ENCODE measurements around the gene PAPPA2.
"Not testable (repeated sequence)": the region's sequence is repeated elsewhere in the genome, so short reads cannot be mapped to it uniquely, and the experiment has no call there.

PAPPA2 gene

DNA sequence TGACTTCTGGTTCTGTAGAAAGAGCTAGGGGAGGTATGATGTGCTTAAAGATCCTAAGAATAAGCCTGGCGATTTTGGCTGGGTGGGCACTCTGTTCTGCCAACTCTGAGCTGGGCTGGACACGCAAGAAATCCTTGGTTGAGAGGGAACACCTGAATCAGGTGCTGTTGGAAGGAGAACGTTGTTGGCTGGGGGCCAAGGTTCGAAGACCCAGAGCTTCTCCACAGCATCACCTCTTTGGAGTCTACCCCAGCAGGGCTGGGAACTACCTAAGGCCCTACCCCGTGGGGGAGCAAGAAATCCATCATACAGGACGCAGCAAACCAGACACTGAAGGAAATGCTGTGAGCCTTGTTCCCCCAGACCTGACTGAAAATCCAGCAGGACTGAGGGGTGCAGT is 93.3 kb downstream of the PAPPA2 start:
- no peak for DNase-seq

DNA sequence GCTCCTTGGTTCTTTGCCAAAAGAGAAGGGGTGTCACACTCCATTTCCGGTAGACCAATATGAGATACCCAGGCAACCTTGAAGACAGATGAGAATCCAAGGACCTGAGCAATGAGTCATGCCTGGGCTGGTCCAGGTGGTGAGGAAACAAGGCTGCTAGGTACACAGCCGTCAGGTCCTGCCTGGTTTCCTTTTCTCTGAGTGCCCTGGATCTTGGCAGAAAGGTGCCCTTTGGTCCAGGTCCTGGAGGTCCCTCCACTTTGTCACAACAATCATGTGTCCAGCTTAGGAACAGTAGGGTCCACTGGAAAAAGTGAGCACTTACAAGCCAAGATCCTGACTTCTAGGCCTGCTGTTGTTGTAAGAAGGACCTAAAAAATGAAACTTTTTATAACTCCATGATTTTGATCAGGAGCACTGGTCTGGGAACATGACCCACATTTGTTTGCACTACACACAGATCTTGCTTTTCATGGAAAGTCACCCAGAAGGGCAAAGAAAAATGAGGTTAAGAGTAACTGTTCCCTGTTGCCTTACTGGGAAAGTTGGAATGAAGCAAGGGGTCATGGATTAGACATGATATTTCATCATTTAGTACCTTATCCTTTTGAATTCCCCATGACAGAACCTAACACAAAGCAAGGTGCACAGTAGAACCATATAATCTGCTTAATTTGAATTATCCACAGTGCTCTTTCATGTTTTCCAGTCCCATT is 94.7 kb downstream of the PAPPA2 start:
- DNase-seq: no peak

DNA sequence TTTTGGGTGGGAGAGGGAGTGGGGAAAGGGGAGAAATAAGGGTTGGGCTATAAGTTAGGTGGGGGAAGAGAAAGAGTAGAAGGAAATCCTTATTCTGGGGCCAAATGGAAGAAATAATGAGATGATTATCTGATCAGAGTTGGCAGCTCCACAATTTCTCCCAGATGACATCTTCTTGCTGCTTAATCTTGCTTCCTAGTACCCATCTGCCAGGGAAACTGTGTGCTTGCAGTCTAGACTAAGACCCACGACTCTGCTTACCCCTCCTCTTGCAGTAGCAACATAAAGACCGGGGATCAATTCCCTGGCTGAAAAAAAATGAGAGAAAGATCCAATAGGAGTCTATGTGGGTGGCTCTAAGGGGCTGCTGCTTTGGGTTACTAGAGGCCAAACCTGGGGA is 95.6 kb downstream of the PAPPA2 start:
- no peak for DNase-seq

DNA sequence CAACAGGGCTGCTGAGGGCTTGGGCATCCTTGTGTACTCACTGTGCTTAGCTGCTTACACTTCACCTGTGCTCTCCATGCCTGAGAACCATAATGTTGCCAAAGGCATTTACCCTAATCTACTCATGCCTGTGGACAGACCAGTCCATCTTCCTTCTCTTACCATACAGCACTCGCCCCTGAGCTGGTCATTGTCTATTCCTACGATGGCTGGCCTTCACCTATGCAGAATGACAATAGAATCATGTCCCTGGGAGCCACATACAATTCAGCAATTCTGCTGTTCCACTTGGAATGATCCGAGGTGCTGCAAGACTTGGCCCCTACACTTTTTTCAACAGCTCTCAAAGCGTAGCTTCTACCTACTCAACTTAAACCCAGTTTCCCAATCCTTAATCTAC is 96.5 kb downstream of the PAPPA2 start:
- DNase-seq: no peak

DNA sequence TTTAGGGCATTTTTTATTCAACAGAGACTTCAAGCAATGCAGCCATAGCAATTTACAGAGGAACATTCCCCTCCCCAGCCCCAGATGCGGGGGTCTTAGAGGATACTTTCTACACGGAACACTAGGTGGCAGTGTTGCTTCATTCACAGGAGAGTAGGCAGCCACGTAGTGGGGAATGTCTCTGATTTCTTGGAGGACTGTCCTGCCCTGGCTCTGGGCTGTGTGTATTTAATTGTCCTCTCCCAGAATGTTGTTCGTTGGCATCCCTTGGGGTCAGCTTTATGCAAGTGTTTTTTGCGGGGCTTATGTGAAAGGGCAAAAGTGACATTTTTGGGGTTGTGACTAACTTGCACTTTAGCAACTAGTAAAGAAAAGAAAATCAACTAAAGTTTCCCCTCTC is 96.9 kb downstream of the PAPPA2 start:
- peak; percentile 23 for DNase-seq

DNA sequence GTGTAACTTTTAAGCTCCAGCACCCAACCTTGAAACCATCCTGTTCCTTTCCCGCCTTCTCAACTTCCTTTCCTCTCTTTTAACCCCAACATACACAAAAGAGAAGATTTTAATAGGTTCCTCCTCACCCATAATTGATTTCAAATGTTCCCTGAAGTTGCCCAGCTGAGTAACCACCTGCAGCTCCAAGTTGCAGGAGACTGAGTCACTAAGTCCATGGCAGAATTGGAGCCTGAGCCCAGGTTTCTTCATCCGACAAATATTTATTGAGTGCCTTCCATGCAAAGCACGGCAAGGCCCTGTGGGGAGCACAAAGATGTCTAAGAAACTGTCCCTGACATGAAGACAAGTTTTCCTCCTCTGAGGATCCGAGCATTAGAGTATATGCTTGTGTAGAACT is 97.7 kb downstream of the PAPPA2 start:
- DNase-seq: no peak

DNA sequence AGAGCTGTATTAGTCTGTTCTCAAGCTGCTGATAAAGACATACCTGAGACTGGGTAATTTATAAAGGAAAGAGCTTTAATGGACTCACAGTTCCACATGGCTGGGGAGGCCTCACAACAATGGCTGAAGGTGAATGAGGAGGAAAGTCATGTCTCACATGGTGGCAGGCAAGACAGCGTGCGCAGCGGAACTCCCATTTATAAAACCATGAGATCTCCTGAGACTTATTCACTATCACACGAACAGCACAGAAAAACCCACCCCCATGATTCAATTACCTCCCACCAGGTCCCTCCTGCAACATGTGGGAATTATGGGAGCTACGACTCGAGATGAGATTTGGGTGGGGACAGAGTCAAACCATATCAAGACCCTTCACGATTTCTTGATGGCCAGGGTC is 98.8 kb downstream of the PAPPA2 start:
- DNase-seq: not testable (repeated sequence)

DNA sequence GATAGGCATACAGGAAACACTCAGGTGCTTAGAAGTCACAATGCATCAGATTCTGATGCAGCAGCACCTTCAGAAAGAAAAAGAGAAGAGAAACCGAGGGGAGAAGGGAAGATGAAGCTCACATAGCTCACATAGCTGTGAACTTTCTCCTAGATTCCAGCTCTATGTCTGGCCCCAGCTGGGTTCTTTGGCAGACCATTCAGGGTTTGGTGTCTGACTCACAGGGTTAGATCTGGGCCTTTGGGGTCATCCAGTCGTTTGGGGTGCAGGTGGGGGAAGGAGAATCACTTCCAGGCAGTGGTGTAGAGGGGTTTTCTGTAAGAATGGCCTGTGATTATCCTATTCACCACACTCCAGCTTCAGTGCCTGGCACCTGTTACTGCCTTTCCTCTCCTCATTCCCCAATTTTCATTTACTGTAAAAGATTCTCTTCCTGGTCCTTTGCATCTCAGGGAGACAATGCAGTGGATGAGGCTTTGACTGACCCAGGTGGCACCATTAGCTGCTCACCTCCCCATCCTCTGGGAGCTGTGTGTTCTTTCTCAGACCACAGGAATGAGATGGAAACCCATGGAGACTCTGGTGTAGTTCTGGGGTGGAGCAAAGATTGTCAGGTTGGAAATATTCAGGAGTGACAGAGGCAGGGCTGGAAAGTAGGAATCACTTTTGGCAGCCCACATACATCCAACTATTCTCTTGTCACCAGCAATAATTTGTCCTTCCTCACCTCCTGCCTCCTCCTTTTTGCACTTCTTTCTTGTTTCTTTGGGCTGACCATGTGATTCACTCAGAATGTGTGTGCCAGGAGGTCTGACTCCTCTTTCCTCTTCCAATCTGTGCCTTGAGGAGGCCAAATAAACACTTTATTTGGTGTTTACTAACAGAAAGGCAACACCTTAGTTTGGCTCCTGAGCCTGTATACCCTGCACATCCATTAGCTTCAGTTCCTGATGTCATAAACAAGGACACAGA is 103.3 kb downstream of the PAPPA2 start:
- no peak for DNase-seq

DNA sequence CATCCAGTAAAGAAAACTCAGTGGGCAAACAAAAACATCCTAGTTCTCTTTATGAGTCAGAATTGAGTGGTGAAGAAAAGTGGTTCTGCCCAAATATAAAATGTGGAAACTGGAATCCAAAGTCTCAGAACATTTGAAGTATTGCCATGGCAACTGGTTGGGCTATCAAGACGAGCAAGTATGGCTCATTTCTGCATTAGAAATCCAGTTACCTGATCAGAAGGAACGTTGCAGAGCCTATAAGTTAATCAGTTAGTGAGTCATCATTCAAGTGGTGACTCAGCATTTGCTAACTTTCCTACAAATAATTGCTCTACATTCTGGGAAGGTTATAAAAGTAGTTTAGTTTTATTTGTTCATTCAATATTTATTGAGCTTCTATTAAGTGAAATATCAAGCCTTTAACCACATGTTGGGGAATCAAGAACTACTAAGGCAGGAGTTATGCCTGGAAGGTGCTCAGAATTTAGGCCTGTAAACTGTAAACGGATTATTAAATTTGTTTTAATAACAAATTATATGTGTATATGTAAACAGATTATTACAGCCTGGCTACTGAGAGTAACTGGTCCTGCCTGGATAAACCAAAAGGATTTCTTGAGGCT is 104.3 kb downstream of the PAPPA2 start:
- DNase-seq: no peak

DNA sequence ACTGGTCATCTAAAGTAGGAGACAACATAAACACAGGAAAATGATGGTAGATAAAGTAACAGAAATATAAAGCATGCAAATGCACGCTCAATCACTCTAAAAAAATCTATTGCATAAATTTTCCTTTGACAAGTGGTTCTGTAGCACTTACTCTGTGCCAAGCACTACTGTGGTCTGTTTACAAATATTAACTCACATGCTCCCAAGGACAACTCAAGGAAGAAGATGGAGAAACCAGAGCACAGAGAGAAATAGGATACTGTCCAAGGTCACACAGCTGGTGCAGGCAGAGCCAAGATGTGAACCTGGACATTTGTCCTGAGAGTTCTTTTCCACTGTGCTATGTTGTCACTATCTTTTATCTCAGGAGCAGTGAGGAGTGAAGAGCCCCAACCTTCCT is 105.2 kb downstream of the PAPPA2 start:
- DNase-seq: no peak

DNA sequence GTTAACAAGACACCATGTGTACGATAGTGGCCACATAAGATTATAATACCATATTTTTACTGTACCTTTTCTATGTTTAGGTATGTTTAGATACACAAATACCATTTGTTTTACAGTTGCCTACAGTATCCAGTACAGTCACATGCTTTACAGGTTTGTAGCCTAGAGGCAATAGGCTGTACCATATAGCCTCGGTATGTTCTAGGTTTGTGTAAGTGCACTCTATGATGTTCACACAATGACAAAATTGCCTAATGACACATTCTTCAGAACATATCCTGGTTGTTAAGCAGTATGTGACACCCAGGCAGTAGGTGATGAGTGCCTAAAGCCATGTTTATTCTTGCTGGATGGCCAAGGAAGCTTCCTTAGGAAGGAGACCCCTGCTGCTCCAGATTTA is 111.8 kb downstream of the PAPPA2 start:
- no peak for DNase-seq

DNA sequence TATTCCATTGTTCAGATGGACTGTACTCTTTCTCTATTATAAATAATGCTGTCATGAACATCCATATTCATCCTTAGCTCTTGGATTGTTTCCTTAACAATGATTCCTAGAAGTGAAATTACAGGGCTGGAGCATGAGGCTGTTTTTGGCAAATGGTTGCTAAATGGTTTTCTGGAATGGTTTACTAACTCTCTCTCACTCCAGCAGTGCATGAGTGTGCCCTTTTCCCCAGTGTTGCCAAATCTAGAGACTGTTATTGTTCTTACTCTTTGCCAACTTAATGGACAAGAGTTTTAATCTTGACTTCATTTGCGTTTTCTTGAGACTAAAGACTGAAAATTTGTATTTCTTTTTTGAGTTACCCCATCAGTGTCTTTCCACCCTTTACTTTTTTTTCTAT is 113.0 kb downstream of the PAPPA2 start:
- no peak for DNase-seq

DNA sequence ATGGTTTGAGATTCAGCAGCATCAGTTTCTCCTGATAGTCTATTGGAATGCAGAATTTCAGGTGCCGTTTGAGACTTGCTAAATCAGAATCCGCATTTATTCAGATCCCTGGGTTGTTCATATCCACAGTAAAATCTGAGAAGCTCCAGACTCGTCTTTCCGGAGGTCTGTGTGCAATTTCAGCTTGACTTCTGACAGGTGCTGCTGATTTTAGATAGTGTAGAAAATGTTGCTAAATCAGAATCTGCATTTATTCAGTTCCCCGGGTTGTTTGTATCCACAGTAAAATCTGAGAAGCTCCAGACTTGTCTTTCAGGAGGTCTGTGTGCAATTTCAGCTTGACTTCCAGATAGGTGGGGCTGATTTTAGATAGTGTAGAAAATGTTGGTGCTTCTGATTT is 113.7 kb downstream of the PAPPA2 start:
- no peak for DNase-seq

DNA sequence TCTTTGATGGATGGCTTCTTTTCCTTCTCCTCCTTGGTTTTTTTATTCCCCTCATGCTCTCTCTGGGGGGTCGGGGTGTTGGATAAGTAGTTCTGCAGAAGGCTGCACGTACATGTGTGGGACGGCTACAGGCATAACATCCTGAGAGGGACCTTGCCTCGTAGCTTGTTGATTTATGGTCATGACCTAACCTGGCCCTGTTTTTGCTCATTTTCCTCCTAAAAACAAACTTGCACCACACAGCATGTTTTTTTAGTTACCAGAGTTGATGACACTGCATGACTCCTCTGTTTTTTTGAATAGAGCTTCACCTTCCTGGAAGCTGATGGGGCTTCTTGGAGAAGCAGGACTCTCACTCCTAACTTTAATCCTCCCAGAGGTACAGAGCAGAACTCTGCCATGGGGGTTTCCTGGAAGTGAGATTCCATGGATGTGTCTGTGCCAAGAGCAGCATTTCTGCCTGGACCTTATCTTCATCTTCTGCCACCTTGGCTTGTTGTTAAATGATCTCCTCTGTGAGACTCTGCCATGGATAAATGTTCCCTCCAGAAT is 114.7 kb downstream of the PAPPA2 start:
- no peak for DNase-seq

DNA sequence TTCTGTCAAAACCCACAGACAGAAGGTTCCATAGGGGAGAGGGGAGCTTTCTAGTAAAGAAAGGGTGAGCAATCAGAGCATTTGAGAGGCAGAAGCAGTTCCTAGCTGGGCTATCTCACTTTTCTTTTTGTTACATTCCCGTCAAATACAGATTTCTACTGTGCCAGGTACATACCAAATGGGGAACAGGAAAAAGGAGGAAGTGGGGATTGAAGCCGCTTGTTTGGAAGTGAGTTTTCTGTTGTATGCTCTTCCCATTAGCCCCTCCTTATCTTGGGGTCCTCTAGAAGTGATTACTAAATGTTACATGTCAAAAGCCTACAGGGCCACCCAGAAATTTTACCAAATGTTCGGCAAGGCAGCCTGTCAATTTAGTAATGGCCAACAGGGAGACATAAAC is 116.1 kb downstream of the PAPPA2 start:
- no peak for DNase-seq

DNA sequence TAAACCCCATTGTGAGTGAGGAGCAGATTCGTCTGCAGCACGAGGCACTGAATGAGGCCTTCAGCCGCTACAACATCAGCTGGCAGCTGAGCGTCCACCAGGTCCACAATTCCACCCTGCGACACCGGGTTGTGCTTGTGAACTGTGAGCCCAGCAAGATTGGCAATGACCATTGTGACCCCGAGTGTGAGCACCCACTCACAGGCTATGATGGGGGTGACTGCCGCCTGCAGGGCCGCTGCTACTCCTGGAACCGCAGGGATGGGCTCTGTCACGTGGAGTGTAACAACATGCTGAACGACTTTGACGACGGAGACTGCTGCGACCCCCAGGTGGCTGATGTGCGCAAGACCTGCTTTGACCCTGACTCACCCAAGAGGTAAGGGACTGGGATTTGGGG is 132.2 kb downstream of the PAPPA2 start:
- DNase-seq: no peak

DNA sequence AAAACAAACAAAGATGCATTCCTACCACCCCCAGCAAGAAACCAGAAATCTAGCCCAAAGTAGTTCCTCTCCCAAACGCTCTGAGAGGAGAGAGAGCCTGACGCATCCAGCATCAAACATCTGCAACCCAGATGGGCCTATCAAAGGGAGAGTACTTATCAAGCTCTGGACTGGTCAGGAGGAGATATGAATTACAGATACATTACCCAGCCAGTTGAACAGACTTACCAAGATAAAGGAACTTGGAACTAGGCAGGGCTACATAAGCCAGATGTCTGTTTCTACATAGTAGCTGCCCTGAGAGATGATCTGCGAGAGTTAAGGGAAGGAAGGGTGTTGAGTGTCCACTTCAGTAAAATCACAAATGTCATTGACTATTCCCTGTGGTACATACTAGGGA is 138.4 kb downstream of the PAPPA2 start:
- no peak for DNase-seq

DNA sequence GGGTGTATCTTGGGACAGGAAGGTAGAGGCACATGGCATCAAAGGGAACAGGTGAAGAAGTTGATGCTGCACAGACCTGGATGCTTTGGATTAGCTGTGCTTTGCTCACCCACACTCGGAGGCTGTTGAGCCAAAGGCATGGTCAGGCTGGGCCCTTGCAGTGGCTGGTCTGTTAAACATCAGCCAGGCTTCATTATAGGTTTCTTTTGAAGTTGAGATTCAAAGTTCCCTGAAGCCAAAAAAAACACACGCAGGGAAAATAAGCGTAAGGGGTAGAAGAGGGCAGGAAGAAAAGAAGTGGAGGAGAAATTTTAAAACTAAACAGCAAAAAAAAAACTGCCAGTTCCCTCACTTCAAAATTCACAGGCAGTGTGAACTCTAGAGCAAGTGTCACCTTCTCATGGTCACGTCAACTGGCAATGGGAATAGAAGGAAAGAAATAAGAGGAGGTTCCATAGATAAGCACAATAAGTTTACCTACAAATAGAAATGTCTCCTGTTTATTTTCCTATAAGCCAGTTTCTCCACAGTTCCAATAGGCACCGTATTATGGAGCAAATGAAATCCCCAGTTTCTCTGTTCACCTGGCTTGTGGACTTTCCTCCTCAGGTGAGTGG is 139.5 kb downstream of the PAPPA2 start:
- no peak for DNase-seq

DNA sequence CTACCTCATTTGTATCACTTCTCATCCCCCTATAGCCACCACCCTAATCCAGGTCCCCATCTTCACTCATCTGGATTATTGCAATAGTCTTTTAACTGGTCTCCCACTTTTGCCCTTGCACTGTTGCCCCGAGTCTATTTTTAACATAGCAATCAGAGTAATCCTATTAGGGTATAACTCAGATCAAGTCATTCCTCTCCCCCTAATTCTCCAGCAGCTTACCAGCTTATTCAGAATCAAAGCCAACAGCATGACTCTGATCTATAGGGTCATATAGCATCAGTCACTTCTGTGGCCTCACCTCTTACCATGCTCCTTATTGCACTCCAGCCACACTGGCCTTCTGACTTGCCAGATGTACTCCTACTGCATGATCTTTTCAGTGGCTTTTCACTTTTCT is 140.7 kb downstream of the PAPPA2 start:
- no peak for DNase-seq

DNA sequence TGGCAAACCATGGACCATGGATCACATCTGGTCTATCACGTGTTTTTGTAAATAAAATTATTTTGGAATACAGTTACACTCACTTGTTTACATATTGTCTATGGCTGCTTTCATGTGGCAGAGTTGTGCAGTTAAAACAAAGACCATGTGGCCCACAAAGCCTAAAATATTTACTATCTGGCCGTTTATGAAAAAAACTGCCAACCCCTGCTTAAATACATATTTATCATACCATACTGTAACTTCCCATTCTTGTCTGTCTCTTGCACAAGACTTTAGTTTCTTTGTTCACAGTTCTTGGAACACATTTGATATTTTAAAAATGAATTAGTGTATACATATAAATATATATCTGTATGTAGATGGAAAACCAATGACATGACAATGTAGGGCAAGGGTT is 141.5 kb downstream of the PAPPA2 start:
- DNase-seq: no peak

DNA sequence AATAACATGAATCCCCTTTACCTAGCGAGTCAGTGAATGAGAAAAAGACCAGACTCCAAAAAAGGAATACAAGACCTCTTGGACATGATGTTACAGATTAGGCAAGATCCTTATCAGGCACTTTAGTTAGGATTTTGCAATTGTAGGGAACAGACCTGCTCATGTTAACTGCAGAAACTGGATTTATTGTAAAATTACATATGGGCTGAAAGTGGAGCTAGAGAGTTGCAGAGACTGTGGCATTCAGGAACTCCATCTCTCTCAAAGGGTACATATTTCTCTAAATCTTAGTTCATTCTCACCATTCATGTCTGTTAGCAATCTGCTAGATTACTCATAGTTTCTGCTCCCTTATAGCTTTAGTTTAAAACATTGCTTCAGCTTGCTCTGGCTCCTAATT is 142.2 kb downstream of the PAPPA2 start:
- DNase-seq: no peak

DNA sequence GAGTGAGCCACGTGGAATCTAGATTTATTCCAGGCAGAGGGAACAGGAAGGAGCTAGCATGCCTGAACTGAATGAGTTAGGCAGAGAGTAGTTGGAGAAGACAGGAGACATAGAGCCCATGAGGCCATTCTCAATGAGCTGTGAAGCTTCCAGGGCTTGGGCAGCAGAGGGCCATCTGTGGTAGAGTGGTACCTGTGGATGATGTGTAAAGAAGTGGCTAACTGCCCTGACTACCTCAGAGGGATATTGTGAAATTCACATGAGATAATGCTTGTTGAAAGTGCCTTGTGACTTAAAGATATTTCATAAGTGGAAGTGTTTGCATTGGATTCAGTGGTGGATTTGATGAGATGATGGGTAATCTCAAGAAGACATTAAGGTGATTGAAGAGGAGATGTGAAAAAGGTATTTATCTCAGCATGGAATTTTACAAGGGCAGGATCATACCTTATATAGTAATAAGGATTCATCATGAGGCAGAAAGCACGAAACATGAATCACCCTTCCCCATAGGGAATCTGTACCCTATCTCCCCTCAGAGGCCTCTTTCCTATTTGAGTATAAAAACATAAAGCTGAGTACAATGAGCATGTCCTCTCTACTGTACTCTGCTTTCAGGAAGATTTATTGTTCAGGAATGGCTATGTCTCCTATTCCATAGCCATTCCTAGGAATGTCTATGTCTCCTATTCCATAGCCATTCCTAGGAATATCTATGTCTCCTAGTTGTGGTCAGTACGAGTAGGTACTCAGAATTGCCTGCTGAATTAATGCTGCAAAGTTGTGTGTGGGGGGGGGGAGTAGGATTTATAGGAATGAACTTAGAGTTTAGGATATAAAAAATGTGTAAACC is 146.8 kb downstream of the PAPPA2 start:
- DNase-seq: no peak

Measured in inflammatory macrophage treated with lipopolysaccharide for 4 hours (primary cell).